PFSK-1 (cell line): Measurements from ENCODE around the gene ADCY6.

Experiments
- FOXP2 ChIP-seq: optimal IDR thresholded peaks from 2 replicates; pipeline ENCODE3; 2011; ENCODE audit warnings: borderline replicate concordance, control low read depth, inconsistent platforms; ENCODE audit not compliant: insufficient read depth; ENCODE audit errors: extremely low read length, extremely low read depth
- POLR2AphosphoS5 ChIP-seq: IDR thresholded peaks from 2 replicates; pipeline ENCODE4 v1.6.1; 2012; ENCODE audit warnings: low read depth, mild to moderate bottlenecking, control low read depth, low read length, moderate library complexity
- SIN3A ChIP-seq: IDR thresholded peaks from 2 replicates; pipeline ENCODE4 v1.6.1; 2012; ENCODE audit warnings: mild to moderate bottlenecking, low read length, moderate library complexity, borderline replicate concordance; ENCODE audit not compliant: insufficient read depth
- TAF1 ChIP-seq: IDR thresholded peaks from 2 replicates; pipeline ENCODE4 v1.6.1; 2012; ENCODE audit warnings: low read length, control low read depth, borderline replicate concordance; ENCODE audit not compliant: insufficient read depth
- TF ChIP-seq, protein P1 (sequence below), 2 experiments: IDR thresholded peaks; 2 replicates each; pipeline versions ENCODE4 v1.6.1 to v1.8.0; 2011 to 2012; ENCODE audit warnings: low read depth in 2 of 2, low read length in 2 of 2, control low read depth in 1 of 2, inconsistent platforms in 1 of 2, mild to moderate bottlenecking in 1 of 2, moderate library complexity in 1 of 2; ENCODE audit not compliant: insufficient read depth in 1 of 2

Gene ADCY6

DNA sequence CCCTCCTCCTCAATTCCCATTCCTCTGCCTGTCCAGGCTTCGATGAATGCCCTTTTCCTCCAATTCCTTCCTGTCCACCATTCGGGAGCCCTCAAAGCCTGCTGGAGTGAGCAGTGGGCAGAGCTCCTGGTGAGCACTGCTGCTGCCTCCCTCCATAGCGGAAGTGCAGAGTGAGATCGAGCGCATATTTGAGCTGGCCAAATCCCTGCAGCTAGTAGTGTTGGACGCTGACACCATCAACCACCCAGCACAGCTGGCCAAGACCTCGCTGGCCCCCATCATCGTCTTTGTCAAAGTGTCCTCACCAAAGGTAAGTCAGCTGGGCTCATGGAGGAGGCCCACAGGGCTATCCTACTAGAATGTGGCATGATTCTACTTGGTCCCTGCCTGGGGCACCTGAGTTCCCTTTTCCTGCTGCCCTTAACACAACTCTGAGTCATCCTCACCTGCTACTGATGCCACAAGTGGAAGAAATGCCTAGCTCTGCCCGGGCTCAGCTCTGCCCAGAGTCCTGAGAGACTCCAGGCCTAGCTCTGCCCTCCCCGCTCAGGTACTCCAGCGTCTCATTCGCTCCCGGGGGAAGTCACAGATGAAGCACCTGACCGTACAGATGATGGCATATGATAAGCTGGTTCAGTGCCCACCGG is 37.4 kb upstream of the ADCY6 start:
- TF ChIP-seq TAF1 (no peak), POLR2AphosphoS5 (no peak), FOXP2 (no peak), SIN3A (no peak)
- TF ChIP-seq, protein P1, sequence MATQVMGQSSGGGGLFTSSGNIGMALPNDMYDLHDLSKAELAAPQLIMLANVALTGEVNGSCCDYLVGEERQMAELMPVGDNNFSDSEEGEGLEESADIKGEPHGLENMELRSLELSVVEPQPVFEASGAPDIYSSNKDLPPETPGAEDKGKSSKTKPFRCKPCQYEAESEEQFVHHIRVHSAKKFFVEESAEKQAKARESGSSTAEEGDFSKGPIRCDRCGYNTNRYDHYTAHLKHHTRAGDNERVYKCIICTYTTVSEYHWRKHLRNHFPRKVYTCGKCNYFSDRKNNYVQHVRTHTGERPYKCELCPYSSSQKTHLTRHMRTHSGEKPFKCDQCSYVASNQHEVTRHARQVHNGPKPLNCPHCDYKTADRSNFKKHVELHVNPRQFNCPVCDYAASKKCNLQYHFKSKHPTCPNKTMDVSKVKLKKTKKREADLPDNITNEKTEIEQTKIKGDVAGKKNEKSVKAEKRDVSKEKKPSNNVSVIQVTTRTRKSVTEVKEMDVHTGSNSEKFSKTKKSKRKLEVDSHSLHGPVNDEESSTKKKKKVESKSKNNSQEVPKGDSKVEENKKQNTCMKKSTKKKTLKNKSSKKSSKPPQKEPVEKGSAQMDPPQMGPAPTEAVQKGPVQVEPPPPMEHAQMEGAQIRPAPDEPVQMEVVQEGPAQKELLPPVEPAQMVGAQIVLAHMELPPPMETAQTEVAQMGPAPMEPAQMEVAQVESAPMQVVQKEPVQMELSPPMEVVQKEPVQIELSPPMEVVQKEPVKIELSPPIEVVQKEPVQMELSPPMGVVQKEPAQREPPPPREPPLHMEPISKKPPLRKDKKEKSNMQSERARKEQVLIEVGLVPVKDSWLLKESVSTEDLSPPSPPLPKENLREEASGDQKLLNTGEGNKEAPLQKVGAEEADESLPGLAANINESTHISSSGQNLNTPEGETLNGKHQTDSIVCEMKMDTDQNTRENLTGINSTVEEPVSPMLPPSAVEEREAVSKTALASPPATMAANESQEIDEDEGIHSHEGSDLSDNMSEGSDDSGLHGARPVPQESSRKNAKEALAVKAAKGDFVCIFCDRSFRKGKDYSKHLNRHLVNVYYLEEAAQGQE (IDR thresholded peaks at IDR 0.05; ENCODE audit: insufficient read depth in 1 of 2, low read depth in 2 of 2, low read length in 2 of 2): no peak

DNA sequence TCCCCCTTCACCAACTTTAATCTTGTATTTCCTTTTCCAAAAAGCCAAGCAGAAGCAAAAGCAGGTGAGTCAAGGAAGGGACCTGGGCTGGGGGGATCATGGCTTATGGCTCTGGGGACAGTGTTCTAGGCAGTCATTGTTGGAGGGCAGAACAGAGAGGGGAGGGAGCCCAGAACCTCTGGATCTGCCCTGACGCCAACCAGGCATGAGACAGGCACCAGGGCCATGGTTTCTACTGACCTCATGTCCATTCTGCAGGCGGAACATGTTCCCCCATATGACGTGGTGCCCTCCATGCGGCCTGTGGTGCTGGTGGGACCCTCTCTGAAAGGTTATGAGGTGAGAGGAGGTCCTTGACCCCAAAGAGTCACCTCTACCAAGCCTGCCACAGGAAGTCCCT is 36.0 kb upstream of the ADCY6 start:
- no peak for TF ChIP-seq POLR2AphosphoS5
- TF ChIP-seq, protein P1 (IDR thresholded peaks at IDR 0.05; ENCODE audit: insufficient read depth in 1 of 2, low read depth in 2 of 2, low read length in 2 of 2): no peak
- TF ChIP-seq TAF1: no peak
- TF ChIP-seq SIN3A: no peak
- no peak for TF ChIP-seq FOXP2

DNA sequence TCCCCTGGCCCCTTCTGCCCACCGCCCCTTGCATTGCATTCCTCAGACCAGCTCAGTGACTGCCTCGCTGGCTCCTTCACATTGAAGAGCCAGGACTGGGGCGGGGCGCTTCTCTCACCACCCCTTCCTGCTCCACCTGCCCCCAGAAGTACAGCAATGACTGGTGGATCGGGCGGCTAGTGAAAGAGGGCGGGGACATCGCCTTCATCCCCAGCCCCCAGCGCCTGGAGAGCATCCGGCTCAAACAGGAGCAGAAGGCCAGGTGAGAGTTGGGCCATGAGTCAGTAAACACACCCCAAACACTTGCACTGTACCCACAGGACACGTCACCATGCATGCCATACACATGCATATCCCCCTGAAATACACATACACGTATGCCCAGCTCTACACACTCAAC is 35.2 kb upstream of the ADCY6 start:
- TF ChIP-seq FOXP2 (no peak), SIN3A (no peak), TAF1 (no peak), POLR2AphosphoS5 (no peak)
- TF ChIP-seq, protein P1 (IDR thresholded peaks at IDR 0.05; ENCODE audit: insufficient read depth in 1 of 2, low read depth in 2 of 2, low read length in 2 of 2): no peak

- TF ChIP-seq SIN3A (no peak), FOXP2 (no peak), TAF1 (no peak), POLR2AphosphoS5 (no peak)
- TF ChIP-seq, protein P1 (IDR thresholded peaks at IDR 0.05; ENCODE audit: insufficient read depth in 1 of 2, low read depth in 2 of 2, low read length in 2 of 2): no peak
These were observed 34.4 kb upstream of the ADCY6 start for GRCh38 chr12:48823281-48823680.
